IPS-18c (cell line): Measurements from ENCODE around the gene FAM118B.
A peak's percentile ranks its signal among the peaks of the same experiment; 100 is the strongest.

Experiments
- H3K4me3 ChIP-seq: 2 replicates; pipeline ENCODE4 v1.7.0; 2013; ENCODE audit warnings: low read depth, mild to moderate bottlenecking, low read length, moderate library complexity; ENCODE audit not compliant: insufficient read depth
- H3K9me3 ChIP-seq: one replicate; pipeline ENCODE4 v1.6.1; 2013; ENCODE audit warnings: mild to moderate bottlenecking, low read length, moderate library complexity; ENCODE audit not compliant: control insufficient read depth, insufficient read depth

FAM118B gene

GRCh38 chr11:126202646-126203359 is 8.8 kb upstream of the FAM118B start:
- H3K4me3 ChIP-seq = no peak overlapping the region
- H3K9me3 ChIP-seq = no peaks in the 10 kb centered on the region

- Histone ChIP-seq H3K4me3 (no peak overlapping the region), H3K9me3 (no peaks in the 10 kb centered on the region)
Measured at GRCh38 chr11:126205359-126205758, 6.2 kb upstream of the FAM118B start.

- H3K9me3 ChIP-seq = no peaks in the 10 kb centered on the region
- no peak overlapping the region for H3K4me3 ChIP-seq
Measured at GRCh38 chr11:126207896-126208295, 3.7 kb upstream of the FAM118B start.

- Histone ChIP-seq H3K9me3 (no peaks in the 10 kb centered on the region), H3K4me3 (peak overlapping the region; percentile 73)
Measured at GRCh38 chr11:126210871-126211235, 729 bp upstream of the FAM118B start.

GRCh38 chr11:126212089-126212660 is 593 bp downstream of the FAM118B start:
- H3K4me3 ChIP-seq = peak overlapping the region; percentile 73
- no peaks in the 10 kb centered on the region for H3K9me3 ChIP-seq

- H3K9me3 ChIP-seq = no peaks in the 10 kb centered on the region
- H3K4me3 ChIP-seq = no peak overlapping the region
Measured at GRCh38 chr11:126214441-126214840, 2.9 kb downstream of the FAM118B start.

GRCh38 chr11:126214841-126215240 is 3.3 kb downstream of the FAM118B start:
- Histone ChIP-seq H3K9me3 (no peaks in the 10 kb centered on the region), H3K4me3 (no peak overlapping the region)

GRCh38 chr11:126216526-126217305 is 5.1 kb downstream of the FAM118B start:
- Histone ChIP-seq H3K9me3 (no peaks in the 10 kb centered on the region), H3K4me3 (no peak overlapping the region)

- H3K9me3 ChIP-seq = no peaks in the 10 kb centered on the region
- no peak overlapping the region for H3K4me3 ChIP-seq
Measured at GRCh38 chr11:126217491-126217890, 5.9 kb downstream of the FAM118B start.

- Histone ChIP-seq H3K9me3 (peaks cover 2% of the 10 kb centered on the region), H3K4me3 (no peak overlapping the region)
Measured at GRCh38 chr11:126219547-126219946, 8.0 kb downstream of the FAM118B start.

GRCh38 chr11:126224647-126225294 is 13.2 kb downstream of the FAM118B start:
- Histone ChIP-seq H3K9me3 (peaks cover 2% of the 10 kb centered on the region), H3K4me3 (no peak overlapping the region)

GRCh38 chr11:126225295-126225665 is 13.7 kb downstream of the FAM118B start:
- peaks cover 2% of the 10 kb centered on the region for H3K9me3 ChIP-seq
- H3K4me3 ChIP-seq = no peak overlapping the region

GRCh38 chr11:126226334-126227084 is 14.9 kb downstream of the FAM118B start:
- peaks cover 2% of the 10 kb centered on the region for H3K9me3 ChIP-seq

GRCh38 chr11:126229858-126230540 is 18.4 kb downstream of the FAM118B start:
- Histone ChIP-seq H3K9me3 (no peaks in the 10 kb centered on the region), H3K4me3 (no peak overlapping the region)

More at GRCh38 chr11:126226334-126227084, 14.9 kb downstream of the FAM118B start:
- H3K4me3 ChIP-seq = no peak overlapping the region

GRCh38 chr11:126231725-126232459 is 20.3 kb downstream of the FAM118B start:
- Histone ChIP-seq H3K4me3 (no peak overlapping the region), H3K9me3 (no peaks in the 10 kb centered on the region)

GRCh38 chr11:126232683-126233082 is 21.1 kb downstream of the FAM118B start:
- Histone ChIP-seq H3K9me3 (no peaks in the 10 kb centered on the region), H3K4me3 (no peak overlapping the region)
